ENCODE data around the gene RALB.
A peak's percentile ranks its signal among the peaks of the same experiment; 100 is the strongest.
"Not testable (repeated sequence)": the region's sequence is repeated elsewhere in the genome, so short reads cannot be mapped to it uniquely, and the experiment has no call there.

RALB gene

GRCh38 chr2:120224735-120225548 is 27.7 kb upstream of the RALB start:
- DNase-seq (ENCODE audit: low read depth in 4 of 4, low spot score in 1 of 4): no peak

DNA sequence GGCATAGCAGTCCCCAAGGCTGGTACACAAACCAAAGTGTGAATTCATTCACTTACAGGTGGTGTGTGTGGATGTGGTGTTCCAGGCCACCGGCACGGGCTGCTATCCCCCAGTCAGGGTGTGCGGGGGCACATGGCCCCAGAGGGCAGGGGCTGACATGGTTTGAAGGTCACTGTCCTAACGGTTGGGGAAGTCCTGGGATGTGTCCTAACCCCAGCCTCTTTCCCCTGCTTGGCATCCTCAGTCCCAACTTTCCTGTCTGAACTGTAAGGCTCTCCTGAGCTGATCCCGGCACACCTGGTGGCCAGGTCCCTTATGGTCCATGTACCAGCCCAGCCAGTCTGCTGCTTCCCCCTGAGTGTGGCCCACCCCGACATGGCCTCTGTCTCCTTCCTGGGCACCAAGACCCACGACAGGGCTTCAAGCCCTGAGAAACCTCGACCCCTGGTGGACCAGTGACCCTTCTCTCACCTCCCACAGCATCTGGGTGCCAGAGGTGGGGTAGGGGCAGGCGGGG is 27.0 kb upstream of the RALB start:
- DNase-seq (ENCODE audit: low read depth in 4 of 4, low spot score in 1 of 4): no peak

- DNase-seq (ENCODE audit: low read depth in 4 of 4, low spot score in 1 of 4): no peak
These were observed 26.3 kb upstream of the RALB start for GRCh38 chr2:120226316-120226715.

DNA sequence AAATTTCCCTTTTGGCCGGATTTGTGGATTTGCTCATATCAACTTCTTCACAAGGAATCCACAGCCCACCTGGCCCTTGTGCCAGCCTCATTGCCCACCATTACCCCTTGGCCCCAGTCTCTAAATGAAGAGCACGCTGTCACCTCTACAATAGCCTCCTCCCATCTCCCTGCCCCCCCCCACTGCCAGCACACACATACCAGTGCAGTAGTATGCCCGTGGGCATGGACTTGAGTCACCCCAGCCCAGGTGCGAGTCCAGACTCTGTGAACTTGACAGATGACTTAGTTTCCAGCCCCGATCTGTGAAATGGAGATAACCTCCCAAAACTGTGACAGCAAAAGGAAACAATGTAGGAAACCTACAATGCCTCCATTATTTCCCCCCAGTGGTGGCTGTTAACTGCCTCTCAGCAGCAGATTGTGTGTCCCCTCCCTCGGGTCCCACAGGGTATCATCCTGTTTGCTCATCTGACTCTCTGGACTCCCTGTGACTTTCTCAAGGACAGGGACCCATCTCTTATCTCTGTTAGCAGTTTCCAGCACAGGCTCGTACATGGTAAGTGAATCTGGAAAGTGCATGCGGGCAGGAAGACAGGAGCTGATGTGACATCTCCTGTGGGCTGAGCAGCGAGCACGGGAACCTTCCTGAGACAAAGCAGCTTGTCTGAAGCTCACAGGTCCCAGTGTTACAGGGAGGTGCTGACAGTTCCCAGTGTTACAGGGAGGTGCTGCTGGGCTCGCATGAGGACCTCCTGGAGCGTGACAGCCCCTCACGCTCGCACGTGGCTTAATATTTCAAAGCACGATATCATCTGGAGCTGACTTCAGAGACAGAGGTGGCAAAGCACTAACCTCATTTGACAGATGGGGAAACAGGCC is 25.3 kb upstream of the RALB start:
- no peak for DNase-seq (ENCODE audit: low read depth in 4 of 4, low spot score in 1 of 4)

GRCh38 chr2:120228503-120228902 is 24.1 kb upstream of the RALB start:
- DNase-seq (ENCODE audit: low read depth in 4 of 4, low spot score in 1 of 4): no peak

GRCh38 chr2:120229341-120229740 is 23.3 kb upstream of the RALB start:
- DNase-seq (ENCODE audit: low read depth in 4 of 4, low spot score in 1 of 4): no peak

DNA sequence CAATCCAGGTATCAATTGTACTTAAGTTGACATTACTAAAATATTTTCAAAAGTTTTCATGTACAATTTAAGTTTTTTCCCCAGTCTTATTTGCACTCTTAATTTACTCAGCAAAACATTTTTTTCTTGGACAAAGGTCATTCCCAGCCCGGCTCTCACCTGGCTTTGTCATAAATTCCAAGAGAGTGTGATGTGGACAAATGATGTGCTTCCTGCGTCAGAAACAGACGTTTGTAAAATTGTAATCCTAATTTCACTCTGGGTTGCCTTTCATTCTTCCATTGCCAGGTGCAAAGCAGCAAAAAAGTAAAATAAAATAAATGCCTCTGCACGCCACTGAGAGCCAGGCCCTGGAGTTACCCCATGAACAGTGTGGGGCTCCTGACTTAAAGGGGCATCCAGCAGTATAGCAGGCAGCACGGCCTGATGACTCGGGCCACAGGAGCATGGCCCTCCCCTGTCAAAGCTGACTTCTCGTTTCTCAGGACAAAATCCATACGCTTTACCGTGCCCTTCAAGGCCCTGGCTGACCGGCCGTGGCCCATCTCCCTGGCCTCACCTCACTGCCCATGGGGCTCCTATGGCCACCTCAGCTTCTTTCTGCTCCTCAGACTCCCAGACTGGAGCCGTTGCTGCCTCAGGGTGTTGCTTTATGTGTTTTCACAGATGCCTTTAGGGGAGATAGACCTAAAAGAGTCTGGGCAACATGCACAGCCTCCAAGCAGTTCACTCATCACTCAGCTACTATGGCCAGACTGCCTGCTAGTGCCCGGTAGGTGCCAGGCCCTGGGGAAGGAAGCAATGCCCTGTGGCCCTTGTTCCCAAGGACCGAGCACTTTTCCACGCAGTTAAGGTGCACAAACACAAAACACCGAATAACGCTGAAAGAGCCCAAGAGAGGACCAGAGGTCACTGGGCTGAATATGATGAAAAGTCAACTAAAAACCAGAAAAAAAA is 21.9 kb upstream of the RALB start:
- DNase-seq (ENCODE audit: low read depth in 4 of 4, low spot score in 1 of 4): no peak

DNA sequence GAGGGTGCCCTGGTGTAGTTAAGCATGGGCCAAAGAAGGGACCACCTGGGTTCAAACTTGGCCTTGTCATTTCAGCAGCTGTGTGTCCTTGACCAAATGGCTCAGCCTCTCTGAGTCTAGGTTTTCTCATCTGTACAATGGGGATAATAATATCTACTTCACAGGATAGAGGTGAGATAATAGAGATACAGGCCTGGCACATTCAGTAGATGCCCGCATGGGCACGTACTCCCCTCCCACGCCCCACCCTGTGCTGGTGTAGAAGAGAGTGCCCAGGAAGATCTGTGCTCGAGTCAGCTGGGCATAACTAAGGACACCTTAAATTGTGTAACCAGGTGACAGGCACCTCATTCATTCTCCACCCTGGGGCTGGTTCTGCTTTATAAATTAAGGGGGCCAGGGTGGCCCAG is 21.1 kb upstream of the RALB start:
- DNase-seq (ENCODE audit: low read depth in 4 of 4, low spot score in 1 of 4): no peak

DNA sequence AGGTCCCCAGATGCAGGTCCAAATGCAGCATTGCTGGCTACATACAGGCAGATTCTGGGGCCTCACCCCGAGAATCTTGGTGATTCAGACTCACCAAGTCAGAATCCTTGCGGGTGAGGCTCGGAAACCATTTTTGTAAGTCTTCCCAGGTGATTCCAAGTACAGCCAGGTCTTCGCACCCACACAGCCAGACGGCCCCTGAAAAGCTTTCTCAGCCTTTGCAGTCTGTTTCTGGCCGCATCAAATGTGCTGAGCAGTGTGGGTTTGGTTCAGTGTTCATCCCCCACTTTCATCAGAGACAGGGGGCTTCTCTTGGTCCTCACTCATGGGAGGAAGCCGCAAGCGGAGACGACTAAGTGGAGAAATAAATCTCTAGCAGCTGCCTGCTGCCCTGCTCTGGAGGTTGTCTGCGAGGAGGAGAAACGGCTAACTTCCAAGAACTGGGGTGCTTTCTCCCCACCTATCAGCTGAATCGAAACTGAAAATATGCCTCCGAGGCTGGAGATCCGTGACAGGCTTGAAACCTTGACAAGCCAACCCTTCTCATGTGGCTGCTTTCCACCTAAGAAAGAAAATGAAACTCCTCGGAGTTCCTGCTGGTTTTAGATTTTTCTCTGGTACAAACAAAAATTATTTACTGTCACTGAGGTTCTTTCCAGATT is 20.5 kb upstream of the RALB start:
- peak; percentile 33 to 66 (median 42) for DNase-seq (ENCODE audit: low read depth in 4 of 4, low spot score in 1 of 4)

DNA sequence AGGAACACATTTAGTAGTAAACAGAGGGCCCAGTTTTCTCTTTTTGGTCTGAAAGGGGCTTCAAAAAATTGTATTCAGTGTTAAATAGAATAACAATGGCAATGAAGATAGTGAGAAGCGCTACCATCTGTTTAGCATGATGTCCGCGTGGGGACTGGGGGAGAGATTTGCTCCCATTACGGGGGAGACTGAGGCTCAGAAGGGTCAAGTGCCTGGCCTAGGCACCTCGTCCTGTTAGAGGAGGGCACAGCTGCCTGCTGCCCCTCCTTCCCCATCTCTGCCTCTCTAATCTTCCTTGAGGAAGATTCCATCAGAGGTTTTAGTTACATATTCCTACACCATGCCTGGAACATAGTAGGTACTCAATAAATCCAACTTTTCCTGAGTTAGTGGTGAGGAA is 19.4 kb upstream of the RALB start:
- DNase-seq (ENCODE audit: low read depth in 4 of 4, low spot score in 1 of 4): no peak

GRCh38 chr2:120235158-120235557 is 17.5 kb upstream of the RALB start:
- not testable (repeated sequence) for DNase-seq (ENCODE audit: low read depth in 4 of 4, low spot score in 1 of 4)

DNA sequence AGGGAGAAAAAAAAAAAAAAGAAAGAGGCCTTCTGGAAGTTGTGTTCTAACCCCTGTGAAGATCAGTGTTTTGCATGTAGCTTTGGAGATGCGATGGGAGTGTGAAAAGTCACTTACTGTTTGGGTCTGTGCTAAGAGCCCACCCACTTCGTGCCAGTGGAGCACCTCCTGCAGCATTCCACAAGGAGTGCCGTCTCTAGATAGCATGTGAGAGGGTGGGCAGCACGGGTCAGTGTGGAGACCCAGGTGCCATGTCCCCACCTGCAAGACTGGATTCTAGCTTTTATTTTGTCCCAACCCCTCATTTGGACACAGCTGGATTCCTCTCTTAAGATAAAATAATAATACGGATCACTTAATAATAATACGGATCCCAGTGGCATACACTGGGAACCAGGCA is 17.0 kb upstream of the RALB start:
- DNase-seq (ENCODE audit: low read depth in 4 of 4, low spot score in 1 of 4): no peak

- no peak for DNase-seq (ENCODE audit: low read depth in 4 of 4, low spot score in 1 of 4)
These were observed 16.3 kb upstream of the RALB start for GRCh38 chr2:120236316-120236715.

DNA sequence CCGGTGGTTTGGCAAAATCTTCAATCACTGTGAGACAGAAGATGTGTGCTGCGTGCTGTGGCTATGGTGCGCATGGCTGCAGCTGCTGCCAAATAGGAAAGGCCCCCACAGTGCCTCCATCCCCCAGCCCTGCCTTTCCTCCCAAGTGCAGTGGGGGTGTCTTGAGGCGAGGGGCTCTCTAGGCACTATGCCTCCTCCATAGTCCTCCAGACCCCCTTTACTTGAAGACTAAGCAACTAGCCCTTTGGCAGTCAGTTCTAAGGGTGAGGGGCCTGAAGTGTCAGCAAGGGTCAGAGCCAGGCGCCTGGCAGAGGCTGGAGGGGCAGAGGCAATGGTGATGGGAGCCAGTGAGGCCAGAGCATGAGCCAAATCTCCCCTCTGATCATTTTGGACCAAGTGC is 15.9 kb upstream of the RALB start:
- DNase-seq (ENCODE audit: low read depth in 4 of 4, low spot score in 1 of 4): no peak

DNA sequence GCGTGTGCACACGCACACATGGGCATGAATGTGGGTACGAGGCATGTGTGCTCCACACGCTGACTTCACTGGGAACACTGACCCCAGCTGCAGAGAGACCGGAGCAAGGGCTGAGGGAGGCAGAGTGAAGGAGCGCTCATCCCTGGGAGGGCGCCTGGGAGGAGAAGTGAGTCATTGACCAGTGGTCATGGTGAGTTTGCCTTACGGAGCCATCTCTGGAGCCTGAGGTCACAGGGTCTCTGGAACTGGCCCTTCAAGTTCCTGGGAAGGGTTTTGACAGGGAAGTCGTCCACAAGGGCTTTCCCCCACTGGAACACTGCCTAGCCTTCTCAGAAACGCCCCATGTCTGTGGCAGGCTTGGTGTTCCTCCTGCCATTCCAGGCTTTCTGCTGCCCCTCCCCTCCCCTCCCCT is 15.2 kb upstream of the RALB start:
- DNase-seq (ENCODE audit: low read depth in 4 of 4, low spot score in 1 of 4): no peak

DNA sequence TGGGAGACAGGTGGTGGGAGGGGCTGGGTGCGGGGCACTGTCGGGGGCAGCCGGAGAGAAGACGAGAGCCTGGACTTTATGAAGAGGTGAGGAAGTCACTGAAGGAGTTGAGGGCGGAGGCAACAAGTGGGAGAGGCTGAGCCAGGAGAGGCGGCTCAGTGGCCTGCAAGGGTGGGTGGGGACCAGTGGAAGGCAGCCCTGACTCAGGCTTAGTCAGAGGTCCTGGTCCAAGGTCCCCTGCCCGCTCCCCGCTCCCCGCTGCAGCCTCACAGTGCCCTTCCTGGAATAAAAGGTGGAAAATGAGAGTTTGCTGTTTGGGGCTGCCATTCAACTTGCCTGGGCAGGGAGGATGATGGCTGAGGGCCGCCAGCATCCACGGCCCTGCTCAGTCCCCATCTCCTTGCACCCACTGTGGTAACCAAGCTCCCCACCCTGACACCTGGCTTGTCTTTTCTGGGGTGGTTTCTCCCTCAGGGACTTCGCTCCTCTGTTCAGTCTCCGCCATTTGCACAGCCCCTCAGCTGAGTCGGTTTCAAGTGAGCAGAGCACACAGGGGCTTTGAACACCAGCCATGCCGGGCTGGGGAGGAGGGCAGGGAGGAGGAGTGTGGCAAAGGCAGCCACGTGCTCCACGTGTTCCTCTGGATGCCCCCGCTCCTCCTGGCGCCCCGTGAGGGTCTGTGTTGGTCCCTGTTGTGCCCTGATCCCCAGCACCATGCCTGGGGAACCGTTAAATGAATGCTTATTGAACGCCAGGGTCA is 13.7 kb upstream of the RALB start:
- no peak for DNase-seq (ENCODE audit: low read depth in 4 of 4, low spot score in 1 of 4)

- no peak for DNase-seq (ENCODE audit: low read depth in 4 of 4, low spot score in 1 of 4)
These were observed 13.0 kb upstream of the RALB start for GRCh38 chr2:120239488-120240287.

DNA sequence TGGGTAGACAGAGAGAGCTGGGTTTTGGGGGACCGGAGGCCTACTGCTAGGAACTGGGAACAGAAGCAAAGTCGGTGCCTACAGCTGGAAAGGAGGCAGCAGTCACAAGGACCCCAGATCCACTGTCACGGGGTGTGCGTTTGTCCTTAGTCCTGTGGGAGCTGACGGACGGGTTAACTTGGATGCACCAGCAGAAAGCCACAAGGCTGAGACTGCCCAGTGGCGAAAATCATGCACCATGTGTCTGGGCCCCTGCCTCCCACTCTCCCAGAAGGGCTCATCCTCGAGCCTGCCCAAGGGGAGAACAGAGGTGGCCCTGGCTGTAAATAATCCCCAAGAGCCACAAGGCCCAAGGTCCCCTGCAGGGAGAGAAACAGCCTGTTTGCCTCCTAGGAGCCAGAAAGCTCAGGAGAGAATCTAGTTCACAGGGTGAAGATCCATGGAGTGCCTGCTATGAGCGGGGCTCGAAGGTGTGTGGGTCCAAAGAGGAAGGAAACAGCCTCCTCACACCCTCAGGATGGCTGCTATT is 11.7 kb upstream of the RALB start:
- no peak for DNase-seq (ENCODE audit: low read depth in 4 of 4, low spot score in 1 of 4)

DNA sequence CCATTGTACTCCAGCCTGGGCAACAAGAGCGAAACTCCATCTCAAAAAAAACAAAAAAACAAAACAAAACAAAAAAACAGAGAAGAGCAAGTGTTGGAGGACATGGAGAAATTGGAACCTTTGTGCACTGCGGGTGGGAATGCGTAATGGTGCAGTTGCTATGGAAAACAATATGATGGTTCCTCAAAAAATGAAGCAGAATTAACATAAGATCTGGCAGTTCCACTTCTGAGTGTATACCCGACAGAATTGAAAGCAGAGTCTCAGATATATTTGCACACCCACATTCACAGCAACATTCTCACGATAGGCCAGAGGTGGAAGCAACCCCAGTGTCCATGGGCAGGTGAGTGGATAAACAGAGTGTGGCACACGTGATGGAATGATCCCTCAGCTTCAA is 11.0 kb upstream of the RALB start:
- DNase-seq (ENCODE audit: low read depth in 4 of 4, low spot score in 1 of 4): no peak
